HCT116 (cell line): ENCODE measurements around the gene ADGRB2. TPM values are rescaled to one million over a fixed set of nuclear protein-coding genes. Genes with fewer than 3 reads are reported as not detected.

Experiments used
- ATAC-seq: fragments of 200-7000 bp; cut with Tn5 transposase; 2 replicates; pipeline ENCODE4 v1.9.1; 2020; ENCODE audit warnings: mild to moderate bottlenecking, moderate library complexity
- BruUV-seq: library from RNA; stranded (reverse); fragments of 400-500 nt; replicated peaks from 2 replicates; lab custom pipeline; 2021; lab: Mats Ljungman, UMichigan
- CTCF ChIA-PET: fragments of 300-600 bp; sonication (Branson Sonifier 250); formaldehyde crosslinking; loops from one replicate; lab custom pipeline; 2021; ENCODE audit warnings: antibody characterized with exemption; lab: Charles Lee
- POLR2A ChIA-PET: fragments of 300-600, 350-600 bp; sonication (Branson Sonifier 250); formaldehyde crosslinking; loops from one replicate; lab custom pipeline; 2021; ENCODE audit warnings: antibody characterized with exemption; lab: Charles Lee
- RAD21 ChIA-PET, 2 experiments: fragments of 300-600 bp; sonication (Branson Sonifier 250); formaldehyde crosslinking; loops; one replicate each; lab custom pipeline; 2023; ENCODE audit warnings: low total read pairs in 2 of 2; ENCODE audit not compliant: uncharacterized antibody in 2 of 2, unreplicated experiment in 2 of 2, low non-redundant PET in 1 of 2; lab: Charles Lee
- DNase-seq: peaks from one replicate; pipeline ENCODE4 v3.0.0-alpha.2; 2010; ENCODE audit warnings: low read depth, low spot score
- H2AFZ ChIP-seq: fragments of 200-600 bp; shearing (Covaris generic), sonication (generic); 2 replicates; pipeline ENCODE4 v1.6.1; 2017; ENCODE audit warnings: low read depth, mixed run types, mixed read lengths, antibody characterized with exemption, low read length; ENCODE audit not compliant: poor library complexity, severe bottlenecking
- H3K27ac ChIP-seq: 2 replicates; pipeline ENCODE4 v1.5.1; 2012; ENCODE audit warnings: low read depth, low read length
- H3K27me3 ChIP-seq: fragments of 200-600 bp; sonication (generic); 2 replicates; pipeline ENCODE4 v1.6.1; 2016; ENCODE audit warnings: mixed run types, low read length, mixed read lengths; ENCODE audit not compliant: insufficient read depth
- H3K36me3 ChIP-seq, 2 experiments: fragments of 200-500 bp in 1 of 2; fragments of 200-600 bp in 1 of 2; sonication (Bioruptor generic) in 1 of 2; sonication (generic) in 1 of 2; 2 replicates each; pipeline versions ENCODE4 v1.5.1 to v1.6.1; 2014 to 2016; ENCODE audit warnings: low read length in 2 of 2, inconsistent platforms in 1 of 2, mixed read lengths in 1 of 2, mixed run types in 1 of 2; ENCODE audit not compliant: insufficient read depth in 2 of 2, control insufficient read depth in 1 of 2
- H3K4me1 ChIP-seq, 2 experiments: fragments of 200-600 bp in 1 of 2; sonication (generic) in 1 of 2; 2 replicates each; pipeline versions ENCODE4 v1.5.1 to v1.6.1; 2012 to 2017; ENCODE audit warnings: low read length in 2 of 2, inconsistent platforms in 1 of 2, mild to moderate bottlenecking in 1 of 2, mixed read lengths in 1 of 2, mixed run types in 1 of 2, moderate library complexity in 1 of 2; ENCODE audit not compliant: insufficient read depth in 2 of 2, control insufficient read depth in 1 of 2
- H3K4me2 ChIP-seq: fragments of 200-600 bp; sonication (generic); 2 replicates; pipeline ENCODE4 v1.6.1; 2017; ENCODE audit warnings: mixed run types, low read length, mixed read lengths
- H3K4me3 ChIP-seq, 2 experiments: fragments of 200-600 bp in 1 of 2; sonication (generic) in 1 of 2; replicated peaks in 1 of 2; 2 replicates each; pipeline ENCODE4 v1.5.1; 2011 to 2016; ENCODE audit warnings: low read length in 2 of 2, control low read depth in 1 of 2, low read depth in 1 of 2, mild to moderate bottlenecking in 1 of 2, mixed read lengths in 1 of 2, mixed run types in 1 of 2
- H3K79me2 ChIP-seq: fragments of 200-600 bp; sonication (generic); 2 replicates; pipeline ENCODE4 v1.6.1; 2017; ENCODE audit warnings: mild to moderate bottlenecking, mixed run types, low read length, moderate library complexity, mixed read lengths; ENCODE audit not compliant: insufficient read depth
- H3K9ac ChIP-seq: fragments of 200-600 bp; sonication (generic); 2 replicates; pipeline ENCODE4 v1.6.1; 2016; ENCODE audit warnings: low read length, mixed read lengths
- H3K9me2 ChIP-seq: fragments of 200-600 bp; sonication (generic), shearing (Covaris generic); 2 replicates; pipeline ENCODE4 v1.6.1; 2017; ENCODE audit warnings: mixed run types, mild to moderate bottlenecking, moderate library complexity; ENCODE audit not compliant: insufficient read depth
- H3K9me3 ChIP-seq, 2 experiments: fragments of 200-500 bp in 1 of 2; fragments of 200-600 bp in 1 of 2; sonication (Bioruptor generic) in 1 of 2; sonication (generic) in 1 of 2; 2 replicates each; pipeline ENCODE4 v1.6.1; 2014 to 2017; ENCODE audit warnings: low read length in 2 of 2, mixed read lengths in 2 of 2, inconsistent platforms in 1 of 2, low read depth in 1 of 2, mild to moderate bottlenecking in 1 of 2, mixed run types in 1 of 2, moderate library complexity in 1 of 2; ENCODE audit not compliant: control insufficient read depth in 1 of 2, insufficient read depth in 1 of 2
- H4K20me1 ChIP-seq: fragments of 200-600 bp; sonication (generic), shearing (Covaris generic); 2 replicates; pipeline ENCODE4 v1.6.1; 2017; ENCODE audit warnings: mixed run types, mild to moderate bottlenecking, moderate library complexity; ENCODE audit not compliant: insufficient read depth
- EGR1 ChIP-seq: IDR thresholded peaks from 2 replicates; pipeline ENCODE4 v1.6.1; 2012; ENCODE audit warnings: low read depth
- ELF1 ChIP-seq: IDR thresholded peaks from 2 replicates; pipeline ENCODE4 v1.6.1; 2012; ENCODE audit warnings: low read depth, borderline replicate concordance
- EZH2 ChIP-seq: fragments of 200-600 bp; sonication (generic); IDR thresholded peaks from 2 replicates; pipeline ENCODE4 v1.6.1; 2017; ENCODE audit warnings: antibody characterized with exemption, mixed run types
- EZH2phosphoT487 ChIP-seq: fragments of 200-600 bp; IDR thresholded peaks from 2 replicates; pipeline ENCODE4 v1.6.1; 2018; ENCODE audit warnings: antibody characterized with exemption, borderline replicate concordance
- JUND ChIP-seq: IDR thresholded peaks from 2 replicates; pipeline ENCODE4 v1.6.1; 2012
- POLR2A ChIP-seq: IDR thresholded peaks from 2 replicates; pipeline ENCODE4 v1.7.0; 2011; ENCODE audit warnings: borderline replicate concordance; ENCODE audit not compliant: insufficient read depth, insufficient read length; ENCODE audit errors: extremely low read depth
- POLR2AphosphoS5 ChIP-seq: IDR thresholded peaks from 2 replicates; pipeline ENCODE4 v1.6.1; 2011; ENCODE audit warnings: mild to moderate bottlenecking, low read depth, low read length, moderate library complexity
- SRF ChIP-seq: IDR thresholded peaks from 2 replicates; pipeline ENCODE4 v1.6.1; 2012; ENCODE audit warnings: low read depth
- TCF7L2 ChIP-seq: IDR thresholded peaks from 2 replicates; pipeline ENCODE4 v1.7.0; 2011; ENCODE audit warnings: borderline replicate concordance, inconsistent platforms; ENCODE audit not compliant: insufficient read depth, insufficient read length; ENCODE audit errors: extremely low read depth
- intact Hi-C: fragments of 100-400 bp; cut with micrococcal nuclease; formaldehyde crosslinking; loops from 2 replicates; pipeline ENCODE4 v1.10.0; 2022
- total RNA-seq: library from RNA; stranded (reverse); gene quantifications from one replicate; pipeline ENCODE4 v1.2.1, GENCODE V29; 2021; ENCODE audit not compliant: unreplicated experiment
- TF ChIP-seq, protein P1 (sequence below): IDR thresholded peaks from 2 replicates; pipeline ENCODE4 v1.6.1; 2012; ENCODE audit warnings: low read depth
- TF ChIP-seq, protein P2 (sequence below): IDR thresholded peaks from 2 replicates; pipeline ENCODE4 v1.6.1; 2012

Gene ADGRB2
- total RNA-seq, 1 experiment from 2014 or later: 10.1 TPM

DNA sequence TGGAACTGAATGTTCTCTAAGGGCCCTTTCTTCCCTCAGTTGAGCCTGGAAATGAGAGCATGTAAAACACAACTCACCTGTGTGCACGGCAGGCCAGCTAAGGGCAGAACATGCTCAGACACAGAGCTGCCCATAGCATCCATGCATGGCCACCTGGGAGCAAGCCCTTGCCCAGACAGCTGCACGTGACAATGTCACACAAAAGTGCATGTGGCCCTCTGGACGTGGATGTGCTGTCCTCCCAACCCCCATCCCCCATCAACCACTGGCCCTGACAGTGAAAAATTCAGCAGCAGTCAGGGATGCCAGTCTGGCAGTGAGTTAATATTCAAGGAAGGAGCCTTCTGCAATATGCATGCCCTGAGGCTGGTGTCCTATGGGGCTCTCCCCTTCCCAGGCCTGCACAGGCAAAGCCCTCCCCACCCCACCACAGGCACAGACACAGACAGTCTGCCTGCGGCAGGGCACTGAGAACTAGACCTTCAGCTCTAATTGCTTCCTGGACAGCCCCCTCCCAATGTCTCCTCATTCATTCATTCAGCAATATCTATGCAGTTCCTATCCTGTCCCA lies 45.7 kb downstream of the ADGRB2 start:
- Histone ChIP-seq H2AFZ (no peak overlapping the region), H3K79me2 (no peaks in the 10 kb centered on the region), H3K9ac (no peak overlapping the region), H3K36me3 (no peaks in the 10 kb centered on the region), H3K27me3 (peaks cover 11% of the 10 kb centered on the region; the same call in 1 of the 2 replicates), H3K4me1 (peaks cover 7 to 33% of the 10 kb centered on the region in 2 experiments), H3K9me2 (no peaks in the 10 kb centered on the region), H3K9me3 (no peaks in the 10 kb centered on the region), H3K4me2 (no peak overlapping the region), H4K20me1 (no peaks in the 10 kb centered on the region), H3K27ac (no peak overlapping the region), H3K4me3 (no peak overlapping the region)
- no peak for TF ChIP-seq SRF
- TF ChIP-seq ELF1: no peak
- no peak for TF ChIP-seq POLR2A
- TF ChIP-seq, protein P1, sequence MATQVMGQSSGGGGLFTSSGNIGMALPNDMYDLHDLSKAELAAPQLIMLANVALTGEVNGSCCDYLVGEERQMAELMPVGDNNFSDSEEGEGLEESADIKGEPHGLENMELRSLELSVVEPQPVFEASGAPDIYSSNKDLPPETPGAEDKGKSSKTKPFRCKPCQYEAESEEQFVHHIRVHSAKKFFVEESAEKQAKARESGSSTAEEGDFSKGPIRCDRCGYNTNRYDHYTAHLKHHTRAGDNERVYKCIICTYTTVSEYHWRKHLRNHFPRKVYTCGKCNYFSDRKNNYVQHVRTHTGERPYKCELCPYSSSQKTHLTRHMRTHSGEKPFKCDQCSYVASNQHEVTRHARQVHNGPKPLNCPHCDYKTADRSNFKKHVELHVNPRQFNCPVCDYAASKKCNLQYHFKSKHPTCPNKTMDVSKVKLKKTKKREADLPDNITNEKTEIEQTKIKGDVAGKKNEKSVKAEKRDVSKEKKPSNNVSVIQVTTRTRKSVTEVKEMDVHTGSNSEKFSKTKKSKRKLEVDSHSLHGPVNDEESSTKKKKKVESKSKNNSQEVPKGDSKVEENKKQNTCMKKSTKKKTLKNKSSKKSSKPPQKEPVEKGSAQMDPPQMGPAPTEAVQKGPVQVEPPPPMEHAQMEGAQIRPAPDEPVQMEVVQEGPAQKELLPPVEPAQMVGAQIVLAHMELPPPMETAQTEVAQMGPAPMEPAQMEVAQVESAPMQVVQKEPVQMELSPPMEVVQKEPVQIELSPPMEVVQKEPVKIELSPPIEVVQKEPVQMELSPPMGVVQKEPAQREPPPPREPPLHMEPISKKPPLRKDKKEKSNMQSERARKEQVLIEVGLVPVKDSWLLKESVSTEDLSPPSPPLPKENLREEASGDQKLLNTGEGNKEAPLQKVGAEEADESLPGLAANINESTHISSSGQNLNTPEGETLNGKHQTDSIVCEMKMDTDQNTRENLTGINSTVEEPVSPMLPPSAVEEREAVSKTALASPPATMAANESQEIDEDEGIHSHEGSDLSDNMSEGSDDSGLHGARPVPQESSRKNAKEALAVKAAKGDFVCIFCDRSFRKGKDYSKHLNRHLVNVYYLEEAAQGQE: no peak
- TF ChIP-seq EGR1: no peak
- no peak for TF ChIP-seq POLR2AphosphoS5
- no peak for TF ChIP-seq EZH2
- TF ChIP-seq JUND: no peak
- TF ChIP-seq, protein P2, sequence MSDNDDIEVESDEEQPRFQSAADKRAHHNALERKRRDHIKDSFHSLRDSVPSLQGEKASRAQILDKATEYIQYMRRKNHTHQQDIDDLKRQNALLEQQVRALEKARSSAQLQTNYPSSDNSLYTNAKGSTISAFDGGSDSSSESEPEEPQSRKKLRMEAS: no peak
- TF ChIP-seq TCF7L2: no peak
- TF ChIP-seq EZH2phosphoT487: no peak
- no TSS peak for BruUV-seq
- intact Hi-C loops: no loop called here
- CTCF ChIA-PET: no interaction called here
- POLR2A ChIA-PET: no interaction called here
- RAD21 ChIA-PET: no interaction called here
- ATAC-seq (no peak), DNase-seq (no peak)
